ENCODE data around the gene MAFB.

- no peak for TF ChIP-seq CTCF (IDR thresholded peaks at IDR 0.05 in 8 of 11, conservative IDR thresholded peaks at IDR 0.05 in 3 of 11)
- TF ChIP-seq POLR2A (IDR thresholded peaks at IDR 0.05) = no peak
These were observed 53.1 kb downstream of the MAFB start for GRCh38 chr20:40635971-40636370.
